HepG2 (cell line): ENCODE results near the gene SLC19A1. TPM values are rescaled to one million over a fixed set of nuclear protein-coding genes. Genes with fewer than 3 reads are reported as not detected.

ENCODE experiments used
- ADNP ChIP-seq: sonication (generic); formaldehyde crosslinking; IDR thresholded peaks from 2 replicates; pipeline ENCODE4 v1.4.0; 2020; ENCODE audit warnings: missing genetic modification reagents
- ARID5B ChIP-seq: IDR thresholded peaks from 2 replicates; pipeline ENCODE4 v1.4.0; 2020; ENCODE audit warnings: mild to moderate bottlenecking, missing genetic modification reagents
- CBX2 ChIP-seq, 2 experiments: fragments of 200-600 bp in 1 of 2; sonication (generic); formaldehyde crosslinking in 1 of 2; IDR thresholded peaks; 2 replicates each; pipeline versions ENCODE4 v1.7.0 to v1.8.1; 2018 to 2022; ENCODE audit warnings: low read depth in 2 of 2, low read length in 1 of 2, mild to moderate bottlenecking in 1 of 2, missing genetic modification reagents in 1 of 2
- DDIT3 ChIP-seq: sonication (generic); formaldehyde crosslinking; IDR thresholded peaks from 2 replicates; pipeline ENCODE4 v1.4.0; 2020; ENCODE audit warnings: mild to moderate bottlenecking, missing genetic modification reagents
- ETV6 ChIP-seq: sonication (generic); formaldehyde crosslinking; conservative IDR thresholded peaks from 2 replicates; pipeline ENCODE4 v1.4.0; 2020; ENCODE audit warnings: missing genetic modification reagents
- FOXK2 ChIP-seq: fragments of 450-650 bp; IDR thresholded peaks from 2 replicates; pipeline ENCODE4 v1.6.1; 2016
- GATA4 ChIP-seq: sonication (generic); IDR thresholded peaks from 2 replicates; pipeline ENCODE4 v1.6.1; 2016; ENCODE audit warnings: antibody characterized with exemption, low read depth, borderline replicate concordance
- HNRNPK ChIP-seq: fragments of 200-400 bp; formaldehyde crosslinking; IDR thresholded peaks from 2 replicates; pipeline ENCODE4 v1.6.1; 2018; ENCODE audit warnings: low read length, low read depth, moderate library complexity, mild to moderate bottlenecking; ENCODE audit not compliant: poor library complexity, severe bottlenecking
- PHB2 ChIP-seq: fragments of 450-650 bp; IDR thresholded peaks from 2 replicates; pipeline ENCODE4 v1.6.1; 2018; ENCODE audit not compliant: partially characterized antibody
- SSRP1 ChIP-seq: IDR thresholded peaks from 2 replicates; pipeline ENCODE4 v1.6.1; 2016; ENCODE audit warnings: control low read depth
- YEATS2 ChIP-seq: sonication (generic); formaldehyde crosslinking; IDR thresholded peaks from 2 replicates; pipeline ENCODE4 v1.4.0; 2020; ENCODE audit warnings: missing genetic modification reagents, borderline replicate concordance
- ZBTB43 ChIP-seq: sonication (generic); formaldehyde crosslinking; conservative IDR thresholded peaks from 2 replicates; pipeline ENCODE4 v1.4.0; 2020; ENCODE audit warnings: missing genetic modification reagents
- ZNF124 ChIP-seq: sonication (generic); formaldehyde crosslinking; IDR thresholded peaks from 2 replicates; pipeline ENCODE4 v1.4.0; 2020; ENCODE audit warnings: missing genetic modification reagents
- ZNF256 ChIP-seq: sonication (generic); formaldehyde crosslinking; conservative IDR thresholded peaks from 2 replicates; pipeline ENCODE4 v1.4.0; 2020; ENCODE audit warnings: missing genetic modification reagents
- ZNF354B ChIP-seq: sonication (generic); formaldehyde crosslinking; IDR thresholded peaks from 2 replicates; pipeline ENCODE4 v1.8.0; 2022; ENCODE audit warnings: mild to moderate bottlenecking, missing genetic modification reagents
- ZNF382 ChIP-seq: sonication (generic); formaldehyde crosslinking; IDR thresholded peaks from 2 replicates; pipeline ENCODE4 v1.5.0; 2020; ENCODE audit warnings: missing genetic modification reagents, mild to moderate bottlenecking, borderline replicate concordance
- ZNF414 ChIP-seq: sonication (generic); formaldehyde crosslinking; IDR thresholded peaks from 2 replicates; pipeline ENCODE4 v1.5.0; 2020; ENCODE audit warnings: missing genetic modification reagents
- ZNF484 ChIP-seq: sonication (generic); formaldehyde crosslinking; IDR thresholded peaks from 2 replicates; pipeline ENCODE4 v1.5.1; 2020; ENCODE audit warnings: mild to moderate bottlenecking, low read depth, missing genetic modification reagents, borderline replicate concordance
- ZNF569 ChIP-seq: sonication (generic); formaldehyde crosslinking; IDR thresholded peaks from 2 replicates; pipeline ENCODE4 v1.5.0; 2020; ENCODE audit warnings: mild to moderate bottlenecking, missing genetic modification reagents, moderate library complexity, borderline replicate concordance
- ZUFSP ChIP-seq: sonication (generic); formaldehyde crosslinking; IDR thresholded peaks from 2 replicates; pipeline ENCODE4 v1.9.0; 2021; ENCODE audit warnings: missing genetic modification reagents, mild to moderate bottlenecking, borderline replicate concordance
- polyA plus RNA-seq, 8 experiments: library from polyadenylated mRNA; depleted of rRNA in 3 of 8; stranded (reverse) in 7 of 8; unstranded in 1 of 8; fragments of >200 nt; fragmentation: Illumina TruSeq in 4 of 8; extraction: Trizol in 4 of 8; gene quantifications; 2 replicates each; pipeline versions ENCODE4 v1.2.1 to v1.2.3, GENCODE V29; 2011 to 2016; ENCODE audit warnings: low read depth in 4 of 8, missing spikeins in 1 of 8, mixed read lengths in 1 of 8; ENCODE audit not compliant: insufficient read depth in 1 of 8
- total RNA-seq, 5 experiments: library from RNA; depleted of rRNA; stranded (reverse); fragments of >200 nt; fragmentation: Illumina TruSeq; extraction: Trizol; gene quantifications; 2 replicates each; pipeline ENCODE4 v1.2.3, GENCODE V29; 2016; ENCODE audit warnings: low read depth in 1 of 5

SLC19A1 gene
- total and polyA plus RNA-seq, 2 of the 13 experiments (the other 11 are each of a cell fraction or from before 2014, with no cell fraction given) = 21.8 to 23.0 TPM

GRCh38 chr21:45528981-45529784 is 13.1 kb downstream of the SLC19A1 start (continued):
- 0 out of 2 replicates have a peak, but pooled peaks have one; percentile 36 for TF ChIP-seq ZNF414 (CRISPR knock-in tag)
- TF ChIP-seq ARID5B (CRISPR knock-in tag) = peak; percentile 69
- no peak for TF ChIP-seq YEATS2 (CRISPR knock-in tag)
- no peak for TF ChIP-seq ZNF124 (CRISPR knock-in tag)
- no peak; the same call in 1 of the 2 replicates for TF ChIP-seq SSRP1 (CRISPR knock-in tag)
- no peak for TF ChIP-seq ZNF256 (CRISPR knock-in tag)
- no peak for TF ChIP-seq CBX2 (IDR thresholded peaks at IDR 0.05; ENCODE audit: low read depth, low read length)
- TF ChIP-seq CBX2 (CRISPR knock-in tag; IDR thresholded peaks at IDR 0.05; ENCODE audit: low read depth) = no peak
- no peak for TF ChIP-seq DDIT3 (CRISPR knock-in tag)
- TF ChIP-seq ETV6 (CRISPR knock-in tag) = no peak
- TF ChIP-seq HNRNPK = no peak
- TF ChIP-seq ZUFSP (CRISPR knock-in tag) = no peak
- peak; percentile 99 for TF ChIP-seq ZBTB43 (CRISPR knock-in tag)
- no peak for TF ChIP-seq ZNF569 (CRISPR knock-in tag)
- TF ChIP-seq FOXK2 = no peak
- no peak for TF ChIP-seq PHB2
- no peak for TF ChIP-seq ADNP
- TF ChIP-seq ZNF354B (CRISPR knock-in tag) = no peak
- TF ChIP-seq ZNF484 (CRISPR knock-in tag) = no peak
- no peak for TF ChIP-seq GATA4
- TF ChIP-seq ZNF382 (CRISPR knock-in tag) = no peak
